GM19455 (cell line): Measurements from ENCODE around the gene GEN1.

Experiments
- ATAC-seq: cut with Tn5 transposase; IDR thresholded peaks from one replicate; pipeline ENCODE4 v1.9.1; 2021; ENCODE audit not compliant: unreplicated experiment

GEN1 gene, protein sequence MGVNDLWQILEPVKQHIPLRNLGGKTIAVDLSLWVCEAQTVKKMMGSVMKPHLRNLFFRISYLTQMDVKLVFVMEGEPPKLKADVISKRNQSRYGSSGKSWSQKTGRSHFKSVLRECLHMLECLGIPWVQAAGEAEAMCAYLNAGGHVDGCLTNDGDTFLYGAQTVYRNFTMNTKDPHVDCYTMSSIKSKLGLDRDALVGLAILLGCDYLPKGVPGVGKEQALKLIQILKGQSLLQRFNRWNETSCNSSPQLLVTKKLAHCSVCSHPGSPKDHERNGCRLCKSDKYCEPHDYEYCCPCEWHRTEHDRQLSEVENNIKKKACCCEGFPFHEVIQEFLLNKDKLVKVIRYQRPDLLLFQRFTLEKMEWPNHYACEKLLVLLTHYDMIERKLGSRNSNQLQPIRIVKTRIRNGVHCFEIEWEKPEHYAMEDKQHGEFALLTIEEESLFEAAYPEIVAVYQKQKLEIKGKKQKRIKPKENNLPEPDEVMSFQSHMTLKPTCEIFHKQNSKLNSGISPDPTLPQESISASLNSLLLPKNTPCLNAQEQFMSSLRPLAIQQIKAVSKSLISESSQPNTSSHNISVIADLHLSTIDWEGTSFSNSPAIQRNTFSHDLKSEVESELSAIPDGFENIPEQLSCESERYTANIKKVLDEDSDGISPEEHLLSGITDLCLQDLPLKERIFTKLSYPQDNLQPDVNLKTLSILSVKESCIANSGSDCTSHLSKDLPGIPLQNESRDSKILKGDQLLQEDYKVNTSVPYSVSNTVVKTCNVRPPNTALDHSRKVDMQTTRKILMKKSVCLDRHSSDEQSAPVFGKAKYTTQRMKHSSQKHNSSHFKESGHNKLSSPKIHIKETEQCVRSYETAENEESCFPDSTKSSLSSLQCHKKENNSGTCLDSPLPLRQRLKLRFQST

DNA sequence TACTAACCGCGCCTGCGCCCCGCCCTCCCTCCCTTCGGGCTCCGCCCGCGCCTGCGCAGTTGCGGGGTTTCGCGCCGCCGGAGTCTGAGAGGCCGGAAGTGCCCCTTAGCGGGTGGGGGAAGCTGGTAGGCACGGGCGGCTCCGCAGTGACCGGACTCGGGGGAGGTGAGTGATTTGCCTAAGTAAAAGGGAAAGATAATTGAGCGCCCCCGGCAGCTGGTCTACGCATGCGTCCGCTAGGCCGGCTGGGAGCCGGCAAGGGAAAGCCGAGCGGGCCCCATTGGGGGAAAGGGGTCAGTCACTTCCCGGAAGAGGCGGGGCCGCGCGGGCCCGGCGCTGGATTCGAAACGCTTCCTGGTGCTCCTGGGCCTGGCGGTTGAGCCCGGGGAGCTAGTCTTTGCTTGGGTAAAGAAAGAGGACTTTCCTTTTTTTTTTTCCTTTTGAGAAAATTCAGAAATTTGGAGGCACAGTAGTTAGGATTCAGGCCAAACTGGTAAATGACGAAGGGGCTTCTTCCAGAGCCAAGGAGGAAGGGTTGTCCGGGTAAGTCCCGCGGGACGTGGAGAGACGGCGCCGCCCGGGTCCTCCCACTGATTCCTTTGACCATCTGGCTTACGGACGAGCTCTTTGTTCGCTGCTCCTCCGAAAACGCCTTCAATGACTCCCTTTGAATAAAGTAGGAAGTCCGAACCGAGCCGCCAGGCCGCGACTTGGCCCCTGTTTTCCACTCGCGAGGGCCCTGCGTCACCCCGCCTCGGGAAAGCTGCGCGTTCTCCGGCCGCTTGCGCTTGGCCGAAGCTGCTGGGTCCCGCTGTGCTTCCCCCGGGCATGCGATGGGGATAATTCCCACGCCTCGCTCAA, at the start of gene GEN1, which contains the start of gene SMC6:
TSS of gene GEN1 (plus strand) at position 336 of the 861 bp plus-strand sequence. CDS start 5,806 bp downstream, outside the sequence.
TSS of gene SMC6 (minus strand) at position 8 of the 861 bp plus-strand sequence. CDS start 7,864 bp downstream, outside the sequence.
- ATAC-seq: peak; percentile 60

DNA sequence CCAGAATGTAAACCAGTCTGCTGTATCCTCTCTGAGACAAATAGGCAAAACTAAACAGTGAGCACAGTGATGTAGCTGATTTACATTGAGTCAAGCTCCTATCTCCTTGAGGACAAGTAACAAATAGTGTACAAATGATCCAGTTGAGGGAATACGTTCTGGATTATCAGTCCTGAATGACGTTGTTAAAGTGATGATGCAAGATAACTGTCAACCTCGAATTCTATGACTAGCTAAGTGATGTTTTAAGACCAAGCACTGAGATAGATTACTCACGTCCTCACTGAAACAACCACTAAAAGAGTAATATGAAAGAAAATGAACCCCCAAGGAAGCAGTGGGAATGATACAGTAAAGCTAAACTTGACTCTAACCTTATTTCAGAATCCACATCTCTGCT, 47.1 kb upstream of the GEN1 start:
- ATAC-seq: no peak

DNA sequence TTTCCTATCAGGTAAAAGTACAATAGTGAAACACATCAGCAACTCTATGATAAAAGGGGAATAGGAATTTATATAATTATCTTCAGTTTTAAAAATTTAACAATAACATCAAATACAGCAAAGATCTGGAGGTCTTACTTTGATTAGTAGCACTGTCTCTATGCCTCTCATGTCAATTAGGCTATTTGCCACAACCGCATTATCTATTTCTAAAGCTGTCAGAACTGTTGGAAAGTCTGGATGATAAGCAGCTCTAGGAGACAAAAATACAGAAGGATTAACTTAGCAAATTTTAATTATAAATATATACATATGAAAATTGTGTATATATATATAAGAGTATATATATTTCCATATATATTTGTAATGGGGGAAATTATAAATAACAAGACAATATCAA, 45.4 kb upstream of the GEN1 start:
- ATAC-seq: no peak

DNA sequence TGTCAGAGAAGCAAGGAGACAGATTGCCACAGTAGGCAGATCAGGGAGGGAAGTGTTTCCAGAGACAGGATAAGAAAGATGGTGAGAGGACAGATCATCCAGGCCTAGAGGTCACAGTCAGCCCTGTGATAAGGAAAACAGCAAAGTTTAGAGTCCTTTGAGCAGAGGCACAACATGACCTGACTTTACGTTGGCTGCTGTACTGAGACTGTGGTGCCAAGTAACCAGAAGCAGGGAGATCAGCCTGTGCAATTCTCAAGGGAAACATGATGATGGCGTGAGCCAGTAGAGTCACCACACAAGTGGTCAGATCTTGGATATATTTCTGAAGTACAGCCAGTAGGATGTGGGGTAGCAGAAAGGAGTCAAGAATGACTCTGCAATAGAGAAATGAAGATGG, 44.0 kb upstream of the GEN1 start:
- ATAC-seq: no peak

DNA sequence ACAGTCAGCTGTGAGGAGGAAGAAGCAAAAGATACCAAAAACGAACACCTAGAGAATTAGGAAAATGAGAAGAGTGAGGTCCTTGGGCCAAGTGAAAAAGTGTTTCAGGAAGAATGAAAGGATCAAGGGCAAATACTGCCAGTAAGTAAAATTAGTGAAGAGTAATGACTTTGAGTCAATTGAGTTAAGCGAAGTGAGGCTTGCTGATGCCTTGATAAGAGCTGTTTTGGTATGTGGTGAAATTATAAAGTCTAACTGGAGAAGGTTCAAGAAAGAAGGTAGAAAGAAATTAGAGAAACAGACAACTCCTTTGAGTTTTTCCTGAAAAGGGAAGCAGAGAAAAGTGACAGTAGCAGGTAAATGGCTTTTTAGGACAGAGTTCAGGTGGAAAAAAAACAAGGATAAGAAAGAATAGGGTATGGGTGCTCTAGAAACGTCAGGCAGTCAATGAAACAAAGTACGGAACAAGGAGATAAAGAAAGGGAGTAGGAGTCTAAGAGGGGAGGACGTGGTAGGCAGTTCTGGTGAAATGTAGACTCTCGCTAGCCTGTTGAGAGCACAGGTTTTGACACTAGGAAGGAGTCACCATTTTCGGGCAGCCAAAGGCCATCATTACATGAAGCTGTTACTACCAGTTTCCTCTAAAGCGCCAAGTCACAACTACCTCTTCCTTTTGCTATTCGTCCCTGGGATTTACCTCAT, 43.2 kb upstream of the GEN1 start:
- no peak for ATAC-seq

DNA sequence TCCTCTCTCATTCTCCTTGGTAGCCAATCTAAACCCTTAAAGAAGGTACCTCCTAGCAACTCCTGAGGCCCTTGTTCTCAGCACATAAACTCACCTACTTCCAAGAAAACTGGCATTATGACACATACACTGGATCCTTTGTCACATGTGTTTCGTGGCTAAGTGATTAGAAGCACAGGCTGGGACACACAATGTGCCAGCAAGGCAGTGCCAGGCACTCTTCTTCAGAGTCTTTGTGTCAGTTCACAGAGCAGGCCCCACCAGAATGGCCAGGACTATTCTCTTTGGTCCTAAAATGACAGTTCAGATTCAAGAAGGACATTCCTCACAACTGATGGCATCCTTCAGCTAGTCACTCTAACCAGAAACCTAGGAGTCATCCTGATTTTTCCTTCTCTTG, 40.6 kb upstream of the GEN1 start:
- no peak for ATAC-seq

DNA sequence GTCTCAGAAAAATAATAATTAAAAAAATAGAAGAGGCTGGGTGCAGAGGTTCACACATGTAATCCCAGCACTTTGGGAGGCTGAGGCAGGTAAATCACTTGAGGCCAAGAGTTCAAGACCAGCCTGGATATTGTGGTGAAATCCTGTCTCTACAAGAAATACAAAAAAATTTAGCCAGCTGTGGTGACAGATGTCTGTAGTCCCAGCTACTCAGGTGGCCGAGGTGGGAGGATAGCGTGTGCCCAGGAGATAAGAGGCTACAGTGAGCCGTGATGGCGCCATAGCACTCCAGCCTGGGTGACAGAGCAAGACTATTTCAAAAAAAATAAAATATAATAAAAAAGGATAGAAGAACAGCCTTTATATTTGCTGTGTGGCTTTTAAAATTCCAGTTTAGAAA, 36.3 kb upstream of the GEN1 start:
- ATAC-seq: no peak

DNA sequence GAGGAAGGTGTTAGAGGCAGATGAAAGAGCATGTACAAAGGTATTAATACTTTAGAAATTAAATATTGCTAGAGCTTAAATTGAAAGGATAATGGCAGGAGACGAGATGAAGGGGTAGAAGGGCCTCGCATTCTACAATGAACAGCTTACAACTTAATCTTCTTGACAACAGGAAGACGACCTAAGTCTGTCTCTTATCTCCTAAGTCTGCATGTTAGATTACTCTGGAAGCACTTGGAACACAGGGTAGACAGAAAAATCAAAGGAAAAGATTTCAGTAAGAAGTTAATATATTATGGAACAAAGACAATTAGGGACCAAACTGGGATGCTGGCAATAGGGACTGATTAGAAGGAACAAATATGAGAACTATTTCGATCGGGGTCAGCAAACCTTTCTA, 35.2 kb upstream of the GEN1 start:
- no peak for ATAC-seq

DNA sequence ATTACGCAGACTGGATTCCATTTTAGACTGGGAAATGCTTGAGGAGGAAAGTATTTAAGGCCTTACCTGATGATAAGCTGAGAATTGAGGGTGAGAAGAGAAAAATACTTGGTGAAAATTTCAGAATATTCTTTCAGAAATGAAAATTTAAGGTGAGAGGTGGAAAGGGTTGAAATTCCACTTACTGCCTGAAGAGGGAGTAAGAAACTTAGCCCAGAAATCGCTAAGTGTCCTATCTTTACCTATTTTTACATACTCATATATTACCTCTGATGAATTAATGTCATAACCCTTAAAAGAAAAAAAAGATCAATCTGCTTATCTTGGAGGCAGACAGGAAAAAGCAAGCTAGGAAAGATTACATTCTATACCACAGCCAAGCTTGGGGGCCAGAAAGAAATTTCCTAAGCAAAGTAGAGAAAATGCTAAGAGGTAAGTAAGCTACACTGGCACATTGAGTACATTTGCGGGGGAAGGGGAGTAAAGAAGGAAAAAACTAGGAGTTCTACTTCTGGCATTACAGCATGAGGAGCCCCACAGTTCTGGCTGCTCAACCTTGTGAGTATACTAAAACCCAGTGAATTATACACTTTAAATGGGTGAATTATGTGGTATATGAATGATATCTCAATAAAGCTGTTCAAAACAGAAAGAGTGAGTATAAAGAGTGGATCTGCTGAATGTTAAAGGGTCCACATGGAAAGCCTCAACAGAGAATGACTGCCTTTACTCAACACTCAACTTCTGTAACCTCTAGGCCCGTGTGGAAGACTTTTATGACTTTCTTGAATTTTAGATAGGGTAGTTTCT, 34.2 kb upstream of the GEN1 start:
- ATAC-seq: no peak

DNA sequence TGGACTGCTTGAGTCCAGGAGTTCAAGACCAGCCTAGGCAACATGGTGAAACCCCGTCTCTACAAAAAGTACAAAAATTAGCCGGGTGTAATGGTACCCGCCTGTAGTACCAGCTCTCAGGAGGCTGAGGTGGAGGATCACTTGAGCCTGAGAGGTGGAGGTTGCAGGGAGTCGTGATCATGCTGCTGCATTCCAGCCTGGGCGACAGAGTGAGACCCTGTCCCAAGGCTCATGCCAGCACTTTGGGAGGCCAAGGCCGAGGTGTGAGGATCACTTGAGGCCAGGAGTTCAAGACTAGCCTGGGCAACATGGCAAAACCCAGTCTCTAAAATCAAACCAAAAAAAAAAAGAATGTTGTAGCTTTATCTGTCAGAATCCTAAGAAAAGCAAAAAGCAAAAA, 25.7 kb upstream of the GEN1 start:
- ATAC-seq: no peak

DNA sequence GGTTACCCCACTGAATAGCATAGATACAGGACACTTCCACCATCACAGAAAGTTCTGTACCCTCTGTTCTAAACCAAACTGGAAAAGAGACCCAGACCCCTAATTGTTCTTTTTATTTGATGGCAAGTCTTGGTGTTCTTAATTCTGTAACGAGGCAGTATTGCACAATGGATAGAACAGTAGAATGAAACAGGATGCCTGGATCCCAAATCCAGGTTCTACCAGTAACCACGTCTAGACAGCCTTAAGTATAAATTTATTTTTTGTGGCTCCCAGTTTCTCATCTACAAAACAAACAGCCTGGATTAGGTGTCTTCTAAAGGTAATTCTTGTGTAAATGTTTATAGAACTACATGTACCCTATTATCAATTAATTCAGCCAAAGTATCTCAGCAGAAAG, 24.1 kb upstream of the GEN1 start:
- ATAC-seq: no peak

DNA sequence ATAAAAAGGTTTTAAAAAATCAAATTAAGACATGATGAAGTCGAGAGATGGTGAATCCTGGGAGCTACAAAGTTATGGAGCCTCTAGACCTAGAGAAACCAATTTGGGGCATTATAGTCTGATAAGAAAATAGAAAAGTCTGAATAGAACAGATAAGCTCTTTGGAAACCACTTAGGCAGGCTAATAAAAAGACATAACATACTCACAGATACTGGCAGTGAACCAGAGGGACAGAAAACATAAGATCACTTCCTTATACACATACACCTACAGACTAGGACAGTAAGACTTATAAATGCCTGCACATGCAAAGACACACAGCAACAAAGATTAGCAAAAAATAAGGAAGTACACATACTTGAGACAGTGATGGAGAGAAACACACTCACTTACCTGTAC, 20.3 kb upstream of the GEN1 start:
- ATAC-seq: no peak

DNA sequence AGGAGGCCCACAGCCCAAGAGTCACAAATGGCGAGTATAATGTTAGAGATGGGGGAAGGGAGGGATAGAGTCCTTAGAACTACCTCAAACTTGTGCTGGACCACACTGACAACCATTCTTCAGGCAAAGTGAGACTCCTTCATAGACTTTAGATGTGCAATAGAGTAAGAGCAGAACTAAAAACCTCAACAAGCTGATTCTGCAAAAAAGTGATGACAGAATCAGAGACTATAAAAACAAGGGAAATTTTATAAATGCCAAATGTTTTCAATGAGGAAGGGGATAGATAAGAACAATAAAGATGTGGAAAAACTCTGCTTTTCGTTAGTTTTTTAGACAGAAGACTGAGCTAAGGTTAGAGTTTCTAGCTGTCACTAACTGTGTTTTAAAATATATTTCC, 18.1 kb upstream of the GEN1 start:
- no peak for ATAC-seq

DNA sequence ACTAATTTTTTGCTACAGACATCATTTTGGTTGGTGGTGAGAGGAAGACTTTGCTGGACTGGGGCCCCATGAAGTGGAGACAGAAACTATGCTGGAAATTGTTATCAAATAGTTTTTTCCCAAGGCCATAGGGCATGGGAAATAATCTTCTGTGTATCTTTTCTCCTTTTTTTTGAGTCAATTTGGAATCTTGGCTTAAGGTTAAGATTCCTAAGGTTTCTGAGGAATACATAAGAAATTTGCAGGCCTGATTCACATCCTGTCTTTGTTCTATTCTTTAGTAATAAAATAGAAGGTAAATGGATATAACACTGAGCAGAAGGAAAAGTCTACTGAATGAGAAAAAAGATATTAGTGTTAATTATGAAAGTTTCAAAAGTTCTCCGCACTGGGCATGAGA, 16.9 kb upstream of the GEN1 start:
- no peak for ATAC-seq

DNA sequence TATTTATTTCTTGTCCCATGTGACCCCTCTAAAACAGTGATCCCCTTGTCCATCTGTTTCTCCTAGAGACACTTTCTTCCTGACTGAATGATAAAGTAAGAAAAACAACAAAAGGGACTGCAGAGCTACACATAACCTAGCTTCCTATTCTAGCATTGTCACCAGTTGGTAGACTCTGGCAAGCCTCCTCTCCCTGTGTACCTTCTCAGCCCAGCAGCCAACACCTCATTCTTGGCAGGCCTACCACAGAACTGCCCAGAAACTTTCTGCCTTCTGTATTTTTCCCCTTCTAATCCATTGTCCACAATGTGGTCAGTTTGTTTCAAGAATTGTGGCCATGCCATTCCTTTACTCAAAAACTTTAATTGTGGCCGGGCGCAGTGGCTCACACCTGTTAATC, 13.7 kb upstream of the GEN1 start:
- no peak for ATAC-seq

DNA sequence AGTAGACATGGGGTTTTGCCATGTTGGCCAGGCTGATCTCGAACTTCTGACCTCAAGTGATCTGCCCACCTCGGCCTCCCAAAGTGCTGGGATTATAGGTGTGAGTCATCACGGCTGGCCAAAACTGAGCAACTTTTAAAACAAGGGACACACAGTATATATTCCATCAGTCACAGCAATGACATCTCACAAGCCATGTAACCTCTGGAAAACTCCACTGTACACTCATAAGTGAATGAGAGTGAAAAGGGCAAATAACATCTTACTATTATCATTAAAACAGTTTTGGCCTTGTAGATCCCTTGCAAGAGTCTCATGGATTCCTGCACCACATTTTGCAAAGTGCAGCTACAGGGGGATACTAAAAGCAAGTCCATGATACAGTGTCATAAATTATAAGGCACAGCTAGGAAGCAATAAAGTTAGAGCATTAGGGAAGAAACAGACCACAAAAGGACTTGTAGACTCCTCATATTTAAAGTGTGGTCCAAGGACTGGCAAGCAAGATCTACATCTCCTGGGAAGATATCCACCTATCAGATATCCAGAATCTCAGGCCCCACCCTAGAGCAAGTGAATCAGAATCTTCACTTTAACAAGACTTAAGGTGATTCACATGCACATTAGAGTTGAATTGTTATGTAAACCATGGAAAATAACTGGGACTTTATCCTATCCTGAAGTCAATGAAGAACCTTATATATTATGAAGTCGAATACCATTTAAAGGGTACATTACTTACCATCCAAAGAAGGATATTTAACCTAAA, 6.1 kb upstream of the GEN1 start:
- no peak for ATAC-seq

DNA sequence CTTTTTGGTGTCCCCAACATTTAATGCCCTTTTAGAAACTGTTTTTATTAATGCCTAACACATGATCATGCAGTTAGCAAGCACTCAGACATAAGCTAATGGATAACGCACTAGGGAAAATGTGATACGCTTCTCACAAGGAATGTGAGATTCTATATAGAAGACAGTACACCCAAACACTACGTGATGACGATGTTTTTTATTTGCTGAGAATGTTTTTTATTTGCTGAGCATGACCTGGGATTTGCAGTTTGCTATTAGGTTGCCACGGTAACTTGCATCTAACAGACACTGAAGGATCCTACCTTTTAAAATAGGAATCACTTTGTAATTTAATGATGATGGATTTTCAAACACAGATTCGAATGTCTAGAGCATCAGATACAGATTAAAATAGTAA, 5.2 kb upstream of the GEN1 start:
- no peak for ATAC-seq

DNA sequence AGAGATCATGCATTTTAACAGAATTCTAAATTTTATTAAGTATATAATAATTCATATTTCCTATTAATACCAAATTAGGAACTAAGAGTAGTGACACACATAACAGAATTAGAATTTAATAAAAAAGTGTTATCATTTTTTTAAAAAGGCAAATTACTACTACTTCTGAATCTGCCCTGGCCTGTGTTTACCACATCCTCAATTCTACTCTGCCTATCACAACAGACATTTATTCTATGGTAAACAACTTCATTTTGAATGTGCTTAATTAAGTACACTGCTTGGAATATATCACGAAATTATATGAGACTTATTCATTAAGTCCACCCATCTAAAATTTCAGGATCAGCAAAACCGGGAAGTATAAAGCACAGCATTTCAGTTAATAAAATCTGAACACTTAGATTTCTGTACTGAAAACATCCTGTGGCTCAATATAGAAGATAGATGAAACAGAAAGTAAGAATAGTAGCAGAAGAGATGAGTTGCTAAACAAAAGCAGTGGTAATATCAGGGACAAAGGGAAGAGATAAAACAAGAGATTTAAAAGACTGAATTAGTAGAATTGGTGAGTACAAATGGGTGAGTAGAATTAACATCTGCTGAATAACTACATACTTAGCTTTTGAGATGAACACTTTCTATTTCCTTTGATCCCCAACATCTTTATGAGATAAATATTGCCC, 4.0 kb upstream of the GEN1 start:
- peak; percentile 27 for ATAC-seq
